ENCODE data around the gene EFCAB12. TPM values are rescaled to one million over a fixed set of nuclear protein-coding genes. Genes with fewer than 3 reads are reported as not detected.

The EFCAB12 gene
- total RNA-seq, 3 donors from 2014 or later (not counting 1 experiment from before 2014, with no cell fraction given): 0.94 to 3.3 (median 1.4) TPM

GRCh38 chr3:129449279-129450115 is 21.1 kb upstream of the EFCAB12 start:
- WGBS (ENCODE audit: insufficient coverage): 97% methylated on average over 3 of the region's 5 CpGs
- no peak overlapping the region for H3K4me3 Mint-ChIP-seq
- Histone ChIP-seq H3K4me1 (ENCODE audit: control insufficient read depth, insufficient read depth, low read length) (no peaks in the 10 kb centered on the region), H3K27ac (ENCODE audit: low read length) (no peak overlapping the region), H3K9me3 (ENCODE audit: control insufficient read depth, insufficient read depth, low read length) (no peaks in the 10 kb centered on the region), H3K27me3 (ENCODE audit: control insufficient read depth, insufficient read depth, low read length) (no peaks in the 10 kb centered on the region), H3K36me3 (ENCODE audit: control insufficient read depth, insufficient read depth, low read length) (peaks cover 2% of the 10 kb centered on the region), H3K4me3 (ENCODE audit: low read length) (no peak overlapping the region)
- ATAC-seq (no peak), DNase-seq (no peak)
- H3K36me3 Mint-ChIP-seq: no peaks in the 10 kb centered on the region
- H3K4me1 Mint-ChIP-seq: peaks cover 0 to 5% of the 10 kb centered on the region in 2 donors
- H3K27ac Mint-ChIP-seq: no peak overlapping the region
- H3K9me3 Mint-ChIP-seq: no peaks in the 10 kb centered on the region
- no peak for TF ChIP-seq CTCF (IDR thresholded peaks at IDR 0.05)
- H3K27me3 Mint-ChIP-seq (ENCODE audit: low read depth in 2 of 2): no peaks in the 10 kb centered on the region
- intact Hi-C loops (cut with micrococcal nuclease): no loop called here

GRCh38 chr3:129448186-129448895 is 19.9 kb upstream of the EFCAB12 start:
- intact Hi-C loops (cut with micrococcal nuclease): no loop called here
- ATAC-seq (no peak), DNase-seq (no peak)
- WGBS (ENCODE audit: insufficient coverage): 94% methylated on average over 17 of the region's 18 CpGs
- no peak overlapping the region for H3K27ac Mint-ChIP-seq
- H3K9me3 ChIP-seq (ENCODE audit: control insufficient read depth, insufficient read depth, low read length): no peaks in the 10 kb centered on the region
- H3K27ac ChIP-seq (ENCODE audit: low read length): no peak overlapping the region
- no peak overlapping the region for H3K4me3 ChIP-seq (ENCODE audit: low read length)
- no peaks in the 10 kb centered on the region for H3K9me3 Mint-ChIP-seq
- peaks cover 2% of the 10 kb centered on the region for H3K36me3 ChIP-seq (ENCODE audit: control insufficient read depth, insufficient read depth, low read length)
- no peaks in the 10 kb centered on the region for H3K27me3 ChIP-seq (ENCODE audit: control insufficient read depth, insufficient read depth, low read length)
- no peak for TF ChIP-seq CTCF (IDR thresholded peaks at IDR 0.05)
- H3K4me3 Mint-ChIP-seq: no peak overlapping the region
- no peaks in the 10 kb centered on the region for H3K27me3 Mint-ChIP-seq (ENCODE audit: low read depth in 2 of 2)
- H3K36me3 Mint-ChIP-seq: no peaks in the 10 kb centered on the region
- peaks cover 0 to 5% of the 10 kb centered on the region in 2 donors for H3K4me1 Mint-ChIP-seq
- no peaks in the 10 kb centered on the region for H3K4me1 ChIP-seq (ENCODE audit: control insufficient read depth, insufficient read depth, low read length)

- no peak for DNase-seq
- Histone ChIP-seq H3K9me3 (ENCODE audit: control insufficient read depth, insufficient read depth, low read length) (no peaks in the 10 kb centered on the region), H3K4me3 (ENCODE audit: low read length) (no peak overlapping the region), H3K27ac (ENCODE audit: low read length) (no peak overlapping the region), H3K4me1 (ENCODE audit: control insufficient read depth, insufficient read depth, low read length) (no peaks in the 10 kb centered on the region), H3K36me3 (ENCODE audit: control insufficient read depth, insufficient read depth, low read length) (peaks cover 2% of the 10 kb centered on the region), H3K27me3 (ENCODE audit: control insufficient read depth, insufficient read depth, low read length) (no peaks in the 10 kb centered on the region)
- 92% methylated on average over 1 of the region's 1 CpG for WGBS (ENCODE audit: insufficient coverage)
- H3K4me1 Mint-ChIP-seq: peaks cover 5 to 6% of the 10 kb centered on the region in 2 donors
- intact Hi-C loops (cut with micrococcal nuclease): no loop called here
- no peak for ATAC-seq
- H3K36me3 Mint-ChIP-seq: no peaks in the 10 kb centered on the region
- H3K9me3 Mint-ChIP-seq: no peaks in the 10 kb centered on the region
- no peak overlapping the region for H3K27ac Mint-ChIP-seq
- no peak overlapping the region for H3K4me3 Mint-ChIP-seq
- no peak for TF ChIP-seq CTCF (IDR thresholded peaks at IDR 0.05)
- no peaks in the 10 kb centered on the region for H3K27me3 Mint-ChIP-seq (ENCODE audit: low read depth in 2 of 2)
Measured at GRCh38 chr3:129446926-129447325, 18.5 kb upstream of the EFCAB12 start.

Measured in natural killer cell (primary cell).